HG03571 (cell line): ENCODE data around the gene LAMTOR5.
A peak's percentile ranks its signal among the peaks of the same experiment; 100 is the strongest.

Experiments
- ATAC-seq: cut with Tn5 transposase; IDR thresholded peaks from one replicate; pipeline ENCODE4 v1.9.1; 2021; ENCODE audit not compliant: unreplicated experiment

LAMTOR5 gene

DNA sequence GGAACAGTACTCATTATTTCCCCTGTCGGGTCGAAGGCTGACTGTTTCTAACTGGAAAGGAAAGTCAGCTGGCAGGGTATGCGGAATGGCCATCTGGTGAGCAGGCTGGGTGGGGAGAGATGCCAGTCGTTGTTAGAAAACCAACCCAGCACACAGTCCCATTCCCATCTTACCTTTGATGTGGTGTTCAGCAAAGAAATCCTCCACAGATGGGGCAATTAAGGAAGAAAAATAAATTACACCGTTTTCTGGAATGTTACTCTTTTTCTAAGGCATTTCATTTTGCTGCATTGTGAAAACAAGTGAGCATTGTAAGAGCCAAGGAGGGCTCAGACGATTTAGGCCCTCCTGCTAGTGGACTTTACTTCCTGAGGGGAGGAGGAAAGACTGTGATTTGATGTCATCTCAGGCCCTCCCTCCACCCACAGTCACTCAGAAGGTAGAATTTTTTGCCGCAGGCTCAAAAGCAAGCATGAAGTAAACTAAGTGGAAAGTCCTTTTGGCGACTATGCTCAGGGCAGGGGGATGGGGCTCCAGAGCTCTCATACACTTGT, 16.7 kb downstream of the LAMTOR5 start, which contains the start of gene SLC16A4:
Gene SLC16A4, minus strand, starts transcription at position 335 of the 554 bp plus-strand sequence. CDS start 1,703 bp downstream, outside the sequence.
- no peak for ATAC-seq

- ATAC-seq, result no peak
Observed at GRCh38 chr1:110390096-110390495, 17.4 kb downstream of the LAMTOR5 start.

DNA sequence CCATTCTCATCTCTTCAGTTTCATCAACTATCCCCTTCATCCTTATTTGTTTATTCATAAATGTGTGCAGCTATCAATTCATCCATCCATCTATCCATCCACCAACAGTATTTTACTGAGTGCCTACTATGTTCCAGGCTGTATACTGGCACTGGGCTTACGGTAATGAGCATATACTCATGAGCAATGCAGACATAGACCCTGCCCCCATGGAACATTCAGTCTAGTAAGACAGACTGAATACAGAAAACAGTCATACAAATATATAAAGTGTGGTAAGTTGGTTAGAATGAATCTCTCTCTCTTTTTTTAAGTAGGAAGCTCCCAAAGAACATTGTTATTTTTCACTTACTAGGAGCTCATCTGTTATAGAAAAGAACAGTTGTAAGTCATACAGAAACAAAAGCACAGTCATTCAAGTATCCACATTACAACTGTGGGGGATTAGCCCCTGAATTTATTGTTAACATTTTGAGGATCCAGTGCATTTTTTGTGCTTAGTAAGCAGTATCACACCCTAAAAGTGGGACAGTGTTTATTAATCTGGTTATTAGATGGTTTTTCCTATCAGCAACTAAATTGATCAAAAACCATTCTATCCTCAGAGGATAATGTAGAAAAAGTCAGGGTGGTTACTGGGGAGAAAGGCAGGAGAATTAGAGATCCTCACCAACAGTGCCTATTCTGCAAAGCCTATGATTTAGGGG, 20.3 kb downstream of the LAMTOR5 start:
- ATAC-seq, result no peak

DNA sequence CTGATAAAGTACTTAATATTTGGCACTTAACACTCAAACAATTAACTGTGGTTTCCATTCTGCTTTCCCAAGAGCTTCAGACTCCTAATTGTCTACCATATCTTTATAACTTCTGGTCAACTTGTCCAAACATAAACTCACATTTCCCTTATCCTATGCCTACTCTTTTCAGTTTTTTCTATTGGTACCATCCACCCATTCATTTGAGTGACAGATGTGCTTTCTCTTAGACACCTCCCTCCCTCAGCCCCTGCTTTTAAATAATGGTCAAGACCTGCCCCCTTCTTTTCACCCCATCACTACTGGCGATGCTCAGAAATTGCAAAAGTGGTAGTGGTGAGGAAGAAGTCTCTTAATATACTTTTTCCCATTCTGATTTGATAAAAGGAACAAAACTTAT, 22.1 kb downstream of the LAMTOR5 start:
- ATAC-seq, result no peak

- ATAC-seq, result peak; percentile 69
Observed at GRCh38 chr1:110384581-110385321, 22.7 kb downstream of the LAMTOR5 start.

DNA sequence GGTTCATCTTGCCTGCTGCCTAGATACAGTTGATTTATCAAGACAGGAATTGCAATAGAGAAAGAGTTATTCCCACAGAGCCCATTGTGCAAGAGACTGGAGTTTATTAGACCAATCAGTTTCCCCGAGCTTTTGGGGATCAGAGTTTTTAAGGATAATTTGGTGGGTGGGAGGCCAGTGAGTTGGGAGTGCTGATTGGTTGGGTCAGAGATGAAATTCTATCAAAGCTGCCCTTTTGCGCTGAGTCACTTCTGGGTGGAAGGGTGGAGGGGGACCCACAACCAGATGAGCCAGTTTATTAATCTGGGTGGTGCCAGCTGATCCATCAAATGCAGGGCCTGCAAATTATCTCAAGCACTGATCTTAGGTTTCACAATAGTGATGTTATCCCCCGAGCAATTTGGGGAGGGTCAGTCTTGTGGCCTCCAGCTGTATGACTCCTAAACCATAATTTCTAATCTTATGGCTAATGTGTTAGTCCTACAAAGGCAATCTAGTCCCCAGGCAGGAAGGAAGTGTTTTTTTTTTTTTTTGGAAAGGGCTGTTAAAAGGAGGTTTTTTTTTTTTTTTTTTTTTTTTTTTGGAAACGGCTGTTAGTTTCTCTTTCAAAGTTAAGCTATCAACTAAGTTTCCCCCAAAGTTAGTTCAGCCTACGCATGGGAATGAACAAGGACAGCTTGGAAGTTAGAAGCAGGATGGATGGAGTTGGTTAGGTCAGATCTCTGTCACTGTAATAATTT, 24.1 kb downstream of the LAMTOR5 start:
- no peak for ATAC-seq

DNA sequence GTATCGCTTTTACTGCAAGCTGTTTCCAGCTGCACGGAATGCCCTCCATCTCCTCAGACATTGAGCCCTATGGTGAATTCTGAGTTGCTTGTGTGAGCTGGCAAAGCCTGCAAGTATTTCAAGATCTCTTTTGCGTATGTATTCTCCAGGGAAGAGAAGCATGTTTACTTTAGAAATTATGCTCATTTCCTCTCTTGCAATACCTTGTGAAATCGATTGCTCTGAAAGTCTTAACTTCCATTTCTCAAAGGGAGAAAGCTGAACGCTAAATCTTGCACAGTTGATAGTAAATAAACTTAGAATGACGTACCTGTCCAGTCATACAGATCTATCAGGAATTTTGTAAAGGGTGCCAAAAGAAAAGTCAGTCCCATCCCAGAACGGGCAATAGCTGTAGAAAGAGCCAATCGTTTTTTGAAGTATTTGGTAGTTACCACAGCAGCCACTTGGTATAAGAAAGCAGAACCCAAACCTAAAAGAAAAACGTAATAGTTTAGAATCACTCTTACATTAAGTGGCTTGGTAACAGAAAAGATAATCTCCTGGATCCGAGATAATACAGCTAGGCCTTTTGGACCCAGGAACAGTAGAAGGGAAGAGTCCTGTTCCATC, 26.7 kb downstream of the LAMTOR5 start:
- no peak for ATAC-seq

DNA sequence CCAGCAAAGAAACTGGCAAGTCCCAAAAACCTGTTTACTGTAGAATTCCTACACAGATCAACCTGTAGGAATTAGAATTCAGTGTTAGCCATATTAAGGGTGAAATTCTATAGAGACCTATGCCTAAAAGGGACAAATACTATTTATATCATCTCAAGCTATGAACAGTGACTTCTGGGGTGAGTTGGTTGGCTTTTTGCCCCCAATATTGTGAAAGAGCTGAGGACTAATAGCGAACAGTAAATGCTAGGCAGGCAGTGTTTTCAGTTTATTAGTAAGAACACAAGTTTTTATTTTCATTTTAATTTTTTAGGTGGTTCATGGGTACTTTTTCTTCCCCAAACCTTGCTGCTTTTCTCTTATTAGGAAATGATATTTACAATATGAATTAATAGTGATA, 32.0 kb downstream of the LAMTOR5 start:
- ATAC-seq, result no peak

DNA sequence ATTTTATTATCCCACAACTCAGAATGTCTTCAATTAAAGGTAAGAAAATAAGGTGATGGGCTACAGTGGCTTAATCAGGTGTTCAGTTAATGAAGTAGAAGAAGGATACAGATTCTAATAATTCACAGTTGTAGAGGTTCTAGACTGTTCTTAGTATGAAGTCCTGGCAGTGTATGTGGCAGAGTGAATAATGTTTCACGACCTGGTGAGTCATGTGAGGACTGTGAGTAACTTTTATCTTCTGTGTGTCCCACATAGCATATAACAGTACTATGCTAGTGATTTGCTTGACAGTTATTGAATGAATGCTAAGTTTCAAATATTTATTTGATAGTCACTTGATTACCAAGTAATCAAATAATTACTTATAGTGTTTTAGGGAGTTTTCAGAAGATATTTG, 36.7 kb downstream of the LAMTOR5 start:
- ATAC-seq, result no peak

GRCh38 chr1:110364221-110364620, 43.3 kb downstream of the LAMTOR5 start:
- ATAC-seq, result no peak

- no peak for ATAC-seq
Observed at GRCh38 chr1:110361856-110362255, 45.6 kb downstream of the LAMTOR5 start.

DNA sequence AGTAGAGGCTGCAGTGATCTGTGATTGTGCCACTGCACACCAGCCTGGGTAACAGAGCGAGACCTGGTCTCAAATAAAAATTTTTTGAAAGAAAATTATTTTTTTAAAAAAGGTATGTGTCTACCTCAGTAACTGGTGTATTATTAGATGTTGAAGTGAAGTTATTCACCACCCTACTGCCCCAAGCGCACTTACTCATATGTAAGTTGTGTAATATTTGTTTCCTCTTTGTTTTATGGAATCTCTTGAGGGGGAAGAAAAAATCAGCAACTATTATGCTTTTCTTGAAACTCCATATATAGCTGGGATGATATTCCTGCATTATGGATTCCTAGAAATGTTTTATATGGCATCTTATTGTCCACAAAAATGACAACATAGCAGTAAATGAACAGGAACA, 47.1 kb downstream of the LAMTOR5 start:
- no peak for ATAC-seq

DNA sequence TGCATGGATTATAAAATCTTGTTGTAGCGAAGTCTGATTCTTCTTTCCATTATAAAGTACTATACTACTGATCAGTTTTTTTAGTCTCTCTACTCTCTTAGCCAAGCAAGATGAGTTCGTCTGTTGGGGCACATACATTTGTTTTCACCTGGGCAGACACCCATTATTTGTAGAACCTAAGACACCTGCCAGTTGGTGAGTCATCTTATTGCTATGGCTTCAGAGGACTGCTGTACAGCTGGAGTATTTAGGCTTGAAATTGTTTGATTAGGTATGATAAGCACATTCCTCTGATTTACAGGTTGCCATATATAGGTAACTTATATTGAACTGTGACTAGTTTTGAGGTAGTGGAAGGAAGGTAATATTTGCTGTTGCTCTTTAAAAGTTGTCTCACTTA, 51.1 kb downstream of the LAMTOR5 start:
- no peak for ATAC-seq

- no peak for ATAC-seq
Observed at GRCh38 chr1:110355321-110355720, 52.2 kb downstream of the LAMTOR5 start.
